Thyroid gland (tissue), 4 donors: Measurements from ENCODE around the gene EPB41L5.

Experiments
- POLR2A ChIP-seq, 2 donors: fragments of 450-650 bp; IDR thresholded peaks; one replicate each; pipeline ENCODE4 v1.6.1; 2017; ENCODE audit warnings: antibody characterized with exemption in 2 of 2, mild to moderate bottlenecking in 2 of 2, moderate library complexity in 1 of 2
- TF ChIP-seq, protein P1 (sequence below), 6 experiments: fragments of 200-600 bp in 3 of 6; fragments of 450-650 bp in 3 of 6; sonication (generic) in 3 of 6; IDR thresholded peaks; one replicate each; pipeline ENCODE4 v1.5.1; 2016 to 2019; ENCODE audit warnings: antibody characterized with exemption in 6 of 6, mild to moderate bottlenecking in 2 of 6, inconsistent platforms in 1 of 6, moderate library complexity in 1 of 6

DNA sequence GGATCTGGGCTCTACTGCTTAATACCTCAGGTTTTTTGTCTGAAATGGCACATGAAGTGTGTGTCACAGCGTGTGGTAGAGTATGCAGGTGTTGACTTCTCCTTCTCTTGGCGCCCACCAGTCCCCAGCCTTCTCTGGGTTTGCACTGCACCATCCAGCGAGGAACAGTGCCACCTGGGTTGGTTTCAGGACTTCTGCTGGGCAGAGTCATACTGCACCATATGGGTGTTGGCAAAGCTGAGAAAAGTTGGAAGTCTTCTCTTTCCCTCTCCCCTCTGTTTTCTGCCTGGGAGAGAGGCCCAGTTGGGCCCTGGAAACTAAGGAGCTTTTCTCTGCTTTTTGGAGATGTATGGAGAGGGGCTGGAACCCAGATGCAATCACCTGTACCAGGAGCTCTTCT lies 166.5 kb downstream of the EPB41L5 start:
- TF ChIP-seq, protein P1, sequence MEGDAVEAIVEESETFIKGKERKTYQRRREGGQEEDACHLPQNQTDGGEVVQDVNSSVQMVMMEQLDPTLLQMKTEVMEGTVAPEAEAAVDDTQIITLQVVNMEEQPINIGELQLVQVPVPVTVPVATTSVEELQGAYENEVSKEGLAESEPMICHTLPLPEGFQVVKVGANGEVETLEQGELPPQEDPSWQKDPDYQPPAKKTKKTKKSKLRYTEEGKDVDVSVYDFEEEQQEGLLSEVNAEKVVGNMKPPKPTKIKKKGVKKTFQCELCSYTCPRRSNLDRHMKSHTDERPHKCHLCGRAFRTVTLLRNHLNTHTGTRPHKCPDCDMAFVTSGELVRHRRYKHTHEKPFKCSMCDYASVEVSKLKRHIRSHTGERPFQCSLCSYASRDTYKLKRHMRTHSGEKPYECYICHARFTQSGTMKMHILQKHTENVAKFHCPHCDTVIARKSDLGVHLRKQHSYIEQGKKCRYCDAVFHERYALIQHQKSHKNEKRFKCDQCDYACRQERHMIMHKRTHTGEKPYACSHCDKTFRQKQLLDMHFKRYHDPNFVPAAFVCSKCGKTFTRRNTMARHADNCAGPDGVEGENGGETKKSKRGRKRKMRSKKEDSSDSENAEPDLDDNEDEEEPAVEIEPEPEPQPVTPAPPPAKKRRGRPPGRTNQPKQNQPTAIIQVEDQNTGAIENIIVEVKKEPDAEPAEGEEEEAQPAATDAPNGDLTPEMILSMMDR (IDR thresholded peaks at IDR 0.05): no peak
- no peak for TF ChIP-seq POLR2A (IDR thresholded peaks at IDR 0.05)
